Panc1 (cell line): ENCODE data around the gene ZBTB20. TPM values are rescaled to one million over a fixed set of nuclear protein-coding genes. Genes with fewer than 3 reads are reported as not detected.

Source experiments
- ATAC-seq: fragments of 200-7000 bp; cut with Tn5 transposase; 2 replicates; pipeline ENCODE4 v1.9.1; 2020; ENCODE audit warnings: mild to moderate bottlenecking, moderate library complexity
- BruUV-seq: library from RNA; stranded (reverse); fragments of 400-500 nt; replicated peaks from 2 replicates; lab custom pipeline; 2021; lab: Mats Ljungman, UMichigan
- CTCF ChIA-PET: fragments of 300-600 bp; sonication (Branson Sonifier 250); formaldehyde crosslinking; loops from one replicate; lab custom pipeline; 2022; ENCODE audit warnings: antibody characterized with exemption; lab: Charles Lee
- POLR2A ChIA-PET: fragments of 300-600 bp; sonication (Branson Sonifier 250); formaldehyde crosslinking; loops from one replicate; lab custom pipeline; 2022; ENCODE audit warnings: antibody characterized with exemption; lab: Charles Lee
- DNase-seq: peaks from one replicate; pipeline ENCODE4 v3.0.0-alpha.2; 2010; ENCODE audit warnings: low read depth, low spot score
- H3K27ac ChIP-seq: 2 replicates; pipeline ENCODE4 v1.5.1; 2011; ENCODE audit warnings: mild to moderate bottlenecking, low read length, inconsistent platforms
- H3K27me3 ChIP-seq: fragments of 200-500 bp; sonication (Bioruptor generic); 2 replicates; pipeline ENCODE4 v1.6.0; 2014; ENCODE audit warnings: low read length, inconsistent platforms; ENCODE audit not compliant: control insufficient read depth, insufficient read depth
- H3K36me3 ChIP-seq: fragments of 200-500 bp; sonication (Bioruptor generic); 2 replicates; pipeline ENCODE4 v1.5.1; 2014; ENCODE audit warnings: inconsistent platforms, mild to moderate bottlenecking, low read length, moderate library complexity; ENCODE audit not compliant: control insufficient read depth, insufficient read depth
- H3K4me1 ChIP-seq: 2 replicates; pipeline ENCODE4 v1.5.1; 2011; ENCODE audit warnings: inconsistent platforms, mild to moderate bottlenecking, low read length, moderate library complexity; ENCODE audit not compliant: control insufficient read depth, insufficient read depth
- H3K4me3 ChIP-seq, 2 experiments: 2 replicates each; pipeline ENCODE4 v1.5.1; 2011 to 2012; ENCODE audit warnings: low read depth in 2 of 2, low read length in 2 of 2, mild to moderate bottlenecking in 2 of 2, inconsistent platforms in 1 of 2, moderate library complexity in 1 of 2
- H3K9me3 ChIP-seq: fragments of 200-500 bp; sonication (Bioruptor generic); 2 replicates; pipeline ENCODE4 v1.5.1; 2014; ENCODE audit warnings: low read depth, mild to moderate bottlenecking, inconsistent platforms, low read length, moderate library complexity; ENCODE audit not compliant: control insufficient read depth, insufficient read depth
- POLR2AphosphoS5 ChIP-seq: IDR thresholded peaks from 2 replicates; pipeline ENCODE4 v1.6.1; 2012; ENCODE audit warnings: mild to moderate bottlenecking, low read depth, low read length, moderate library complexity
- SIN3A ChIP-seq: IDR thresholded peaks from 2 replicates; pipeline ENCODE4 v1.6.1; 2012; ENCODE audit warnings: low read depth, mild to moderate bottlenecking, low read length, moderate library complexity, borderline replicate concordance; ENCODE audit not compliant: insufficient read depth
- TCF7L2 ChIP-seq: IDR thresholded peaks from 2 replicates; pipeline ENCODE4 v1.6.1; 2011; ENCODE audit warnings: mild to moderate bottlenecking, low read depth, low read length, inconsistent platforms
- in situ Hi-C: cut with HindIII; loops from 2 replicates; pipeline ENCODE4 v1.10.0; 2016; ENCODE audit warnings: low sequenced_read_pairs, low pct_unique_long_range_greater_than_20kb
- intact Hi-C: fragments of 100-400 bp; cut with micrococcal nuclease; formaldehyde crosslinking; loops from one replicate; pipeline ENCODE4 v1.10.0; 2022; ENCODE audit not compliant: unreplicated experiment
- total RNA-seq: library from RNA; stranded (reverse); gene quantifications from one replicate; pipeline ENCODE4 v1.2.1, GENCODE V29; 2021; ENCODE audit not compliant: unreplicated experiment
- TF ChIP-seq, protein P1 (sequence below): fragments of 450-650 bp; IDR thresholded peaks from 2 replicates; pipeline ENCODE4 v1.5.1; 2017; ENCODE audit warnings: mild to moderate bottlenecking
- TF ChIP-seq, protein P2 (sequence below), 2 experiments: IDR thresholded peaks; 2 replicates each; pipeline ENCODE4 v1.6.1; 2011 to 2012; ENCODE audit warnings: low read depth in 2 of 2, control low read depth in 1 of 2, low read length in 1 of 2, mild to moderate bottlenecking in 1 of 2, moderate library complexity in 1 of 2; ENCODE audit not compliant: insufficient read depth in 1 of 2

ZBTB20 gene
- total RNA-seq, 1 experiment from 2014 or later, result 4.1 TPM

DNA sequence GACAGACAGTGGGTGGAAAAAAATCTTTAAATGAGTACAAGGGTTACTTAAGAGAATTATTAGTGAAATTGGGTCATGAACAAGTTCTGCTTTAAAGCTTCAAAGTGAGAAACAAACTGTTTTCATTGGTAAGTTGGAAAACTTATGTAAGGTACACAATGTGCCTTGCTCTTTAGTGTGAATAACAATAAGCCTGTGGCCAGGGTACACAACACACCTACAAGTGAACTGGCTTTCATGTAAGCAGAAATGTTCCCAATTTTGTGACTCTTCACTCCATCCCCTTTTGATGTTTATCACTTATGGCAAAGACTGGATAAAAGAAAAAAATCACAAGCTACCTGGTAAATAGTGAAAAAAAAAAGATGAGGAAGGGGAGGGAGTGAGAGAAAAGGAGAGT is 253.7 kb downstream of the ZBTB20 start:
- no peaks in the 10 kb centered on the region for H3K36me3 ChIP-seq
- CTCF ChIA-PET, result no interaction called here
- BruUV-seq, result no TSS peak
- no peak for DNase-seq
- H3K27ac ChIP-seq, result no peak overlapping the region
- H3K9me3 ChIP-seq, result no peaks in the 10 kb centered on the region; the same call in 1 of the 2 replicates
- no peaks in the 10 kb centered on the region for H3K4me1 ChIP-seq
- no peaks in the 10 kb centered on the region for H3K27me3 ChIP-seq
- no peak for TF ChIP-seq SIN3A
- TF ChIP-seq, protein P1, sequence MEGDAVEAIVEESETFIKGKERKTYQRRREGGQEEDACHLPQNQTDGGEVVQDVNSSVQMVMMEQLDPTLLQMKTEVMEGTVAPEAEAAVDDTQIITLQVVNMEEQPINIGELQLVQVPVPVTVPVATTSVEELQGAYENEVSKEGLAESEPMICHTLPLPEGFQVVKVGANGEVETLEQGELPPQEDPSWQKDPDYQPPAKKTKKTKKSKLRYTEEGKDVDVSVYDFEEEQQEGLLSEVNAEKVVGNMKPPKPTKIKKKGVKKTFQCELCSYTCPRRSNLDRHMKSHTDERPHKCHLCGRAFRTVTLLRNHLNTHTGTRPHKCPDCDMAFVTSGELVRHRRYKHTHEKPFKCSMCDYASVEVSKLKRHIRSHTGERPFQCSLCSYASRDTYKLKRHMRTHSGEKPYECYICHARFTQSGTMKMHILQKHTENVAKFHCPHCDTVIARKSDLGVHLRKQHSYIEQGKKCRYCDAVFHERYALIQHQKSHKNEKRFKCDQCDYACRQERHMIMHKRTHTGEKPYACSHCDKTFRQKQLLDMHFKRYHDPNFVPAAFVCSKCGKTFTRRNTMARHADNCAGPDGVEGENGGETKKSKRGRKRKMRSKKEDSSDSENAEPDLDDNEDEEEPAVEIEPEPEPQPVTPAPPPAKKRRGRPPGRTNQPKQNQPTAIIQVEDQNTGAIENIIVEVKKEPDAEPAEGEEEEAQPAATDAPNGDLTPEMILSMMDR, result no peak
- TF ChIP-seq POLR2AphosphoS5, result no peak
- TF ChIP-seq, protein P2, sequence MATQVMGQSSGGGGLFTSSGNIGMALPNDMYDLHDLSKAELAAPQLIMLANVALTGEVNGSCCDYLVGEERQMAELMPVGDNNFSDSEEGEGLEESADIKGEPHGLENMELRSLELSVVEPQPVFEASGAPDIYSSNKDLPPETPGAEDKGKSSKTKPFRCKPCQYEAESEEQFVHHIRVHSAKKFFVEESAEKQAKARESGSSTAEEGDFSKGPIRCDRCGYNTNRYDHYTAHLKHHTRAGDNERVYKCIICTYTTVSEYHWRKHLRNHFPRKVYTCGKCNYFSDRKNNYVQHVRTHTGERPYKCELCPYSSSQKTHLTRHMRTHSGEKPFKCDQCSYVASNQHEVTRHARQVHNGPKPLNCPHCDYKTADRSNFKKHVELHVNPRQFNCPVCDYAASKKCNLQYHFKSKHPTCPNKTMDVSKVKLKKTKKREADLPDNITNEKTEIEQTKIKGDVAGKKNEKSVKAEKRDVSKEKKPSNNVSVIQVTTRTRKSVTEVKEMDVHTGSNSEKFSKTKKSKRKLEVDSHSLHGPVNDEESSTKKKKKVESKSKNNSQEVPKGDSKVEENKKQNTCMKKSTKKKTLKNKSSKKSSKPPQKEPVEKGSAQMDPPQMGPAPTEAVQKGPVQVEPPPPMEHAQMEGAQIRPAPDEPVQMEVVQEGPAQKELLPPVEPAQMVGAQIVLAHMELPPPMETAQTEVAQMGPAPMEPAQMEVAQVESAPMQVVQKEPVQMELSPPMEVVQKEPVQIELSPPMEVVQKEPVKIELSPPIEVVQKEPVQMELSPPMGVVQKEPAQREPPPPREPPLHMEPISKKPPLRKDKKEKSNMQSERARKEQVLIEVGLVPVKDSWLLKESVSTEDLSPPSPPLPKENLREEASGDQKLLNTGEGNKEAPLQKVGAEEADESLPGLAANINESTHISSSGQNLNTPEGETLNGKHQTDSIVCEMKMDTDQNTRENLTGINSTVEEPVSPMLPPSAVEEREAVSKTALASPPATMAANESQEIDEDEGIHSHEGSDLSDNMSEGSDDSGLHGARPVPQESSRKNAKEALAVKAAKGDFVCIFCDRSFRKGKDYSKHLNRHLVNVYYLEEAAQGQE (IDR thresholded peaks at IDR 0.05; ENCODE audit: insufficient read depth in 1 of 2, low read depth in 2 of 2, low read length in 1 of 2), result no peak
- TF ChIP-seq TCF7L2, result no peak
- in situ Hi-C loops, result no loop called here
- no peak overlapping the region for H3K4me3 ChIP-seq
- no peak for ATAC-seq
- POLR2A ChIA-PET, result interaction anchor here (0.6 kb wide), 1 partner anchor 248 kb away, joined by 3 read pairs; no protein-coding TSS in a partner anchor
- intact Hi-C loops, result no loop called here

GRCh38 chr3:114892880-114893279 is 254.2 kb downstream of the ZBTB20 start:
- BruUV-seq, result no TSS peak

More at GRCh38 chr3:114892880-114893279, 254.2 kb downstream of the ZBTB20 start:
- no peaks in the 10 kb centered on the region for H3K4me1 ChIP-seq
- H3K4me3 ChIP-seq, result no peak overlapping the region
- intact Hi-C loops, result no loop called here
- POLR2A ChIA-PET, result interaction anchor here (0.6 kb wide), 1 partner anchor 248 kb away, joined by 3 read pairs; no protein-coding TSS in a partner anchor
- no peak for TF ChIP-seq TCF7L2
- TF ChIP-seq, protein P2 (IDR thresholded peaks at IDR 0.05; ENCODE audit: insufficient read depth in 1 of 2, low read depth in 2 of 2, low read length in 1 of 2), result no peak
- TF ChIP-seq, protein P1, result no peak
- TF ChIP-seq POLR2AphosphoS5, result no peak
- TF ChIP-seq SIN3A, result no peak
- no peak for DNase-seq
- no peak overlapping the region for H3K27ac ChIP-seq
- H3K36me3 ChIP-seq, result no peaks in the 10 kb centered on the region
- in situ Hi-C loops, result no loop called here
- no peaks in the 10 kb centered on the region for H3K27me3 ChIP-seq
- ATAC-seq, result no peak
- H3K9me3 ChIP-seq, result no peaks in the 10 kb centered on the region; the same call in 1 of the 2 replicates
- CTCF ChIA-PET, result no interaction called here
